Esophagus muscularis mucosa (tissue), 4 donors: ENCODE results near the gene NCR3LG1. TPM values are rescaled to one million over a fixed set of nuclear protein-coding genes. Genes with fewer than 3 reads are reported as not detected.

Experiments used
- DNase-seq: peaks from one replicate; pipeline ENCODE4 v3.0.0-alpha.2; 2017; ENCODE audit errors: extremely low spot score
- H3K27ac ChIP-seq, 4 donors: fragments of 200-600 bp; sonication (generic); replicated peaks in 1 of 4; 1 replicate in 3 of 4; 2 replicates in 1 of 4; pipeline ENCODE4 v1.5.1; 2016 to 2019; ENCODE audit warnings: mild to moderate bottlenecking in 1 of 4
- H3K27me3 ChIP-seq, 4 donors: fragments of 200-600 bp; sonication (generic); one replicate each; pipeline versions ENCODE4 v1.5.1 to v1.6.0; 2016 to 2019
- H3K36me3 ChIP-seq, 4 donors: fragments of 200-600 bp; sonication (generic); one replicate each; pipeline ENCODE4 v1.5.1; 2016 to 2019
- H3K4me1 ChIP-seq, 4 donors: fragments of 200-600 bp; sonication (generic); one replicate each; pipeline ENCODE4 v1.5.1; 2016 to 2019
- H3K4me3 ChIP-seq, 4 donors: fragments of 200-600 bp; sonication (generic); 1 replicate in 2 of 4; 2 replicates in 2 of 4; pipeline ENCODE4 v1.5.1; 2016 to 2019; ENCODE audit warnings: mild to moderate bottlenecking in 4 of 4, moderate library complexity in 1 of 4
- H3K9me3 ChIP-seq, 4 donors: fragments of 200-600 bp; sonication (generic); 1 replicate in 3 of 4; 2 replicates in 1 of 4; pipeline ENCODE4 v1.5.1; 2016 to 2019
- EP300 ChIP-seq: sonication (generic); formaldehyde crosslinking; IDR thresholded peaks from one replicate; pipeline ENCODE4 v1.6.1; 2017; ENCODE audit warnings: antibody characterized with exemption
- POLR2A ChIP-seq: fragments of 450-650 bp; IDR thresholded peaks from one replicate; pipeline ENCODE4 v1.6.1; 2017; ENCODE audit warnings: antibody characterized with exemption, moderate library complexity, mild to moderate bottlenecking, low read depth
- POLR2AphosphoS5 ChIP-seq, 2 donors: sonication (generic); formaldehyde crosslinking; IDR thresholded peaks; one replicate each; pipeline ENCODE4 v1.6.1; 2017; ENCODE audit warnings: antibody characterized with exemption in 2 of 2
- WGBS: methylation state at CpG from one replicate; pipeline ENCODE4 v1.1.5; 2018; 5-methylcytosine and 5-hydroxymethylcytosine counted together
- intact Hi-C: fragments of 100-400 bp; cut with DNase I; formaldehyde crosslinking; loops from one replicate; pipeline ENCODE4 v1.15.1; 2023
- total RNA-seq, 4 donors: library from RNA; depleted of rRNA; stranded (reverse); fragments of >200 nt; gene quantifications; one replicate each; pipeline versions ENCODE4 v1.1.0 to v1.2.1, GENCODE V29; 2016
- TF ChIP-seq, protein P1 (sequence below), 3 experiments: fragments of 200-600 bp in 2 of 3; fragments of 450-650 bp in 1 of 3; sonication (generic) in 2 of 3; IDR thresholded peaks; one replicate each; pipeline ENCODE4 v1.5.1; 2017 to 2019; ENCODE audit warnings: antibody characterized with exemption in 3 of 3, mild to moderate bottlenecking in 2 of 3, moderate library complexity in 1 of 3

The NCR3LG1 gene
- total RNA-seq, 4 donors from 2014 or later, result 1.7 to 3.6 (median 2.4) TPM

DNA sequence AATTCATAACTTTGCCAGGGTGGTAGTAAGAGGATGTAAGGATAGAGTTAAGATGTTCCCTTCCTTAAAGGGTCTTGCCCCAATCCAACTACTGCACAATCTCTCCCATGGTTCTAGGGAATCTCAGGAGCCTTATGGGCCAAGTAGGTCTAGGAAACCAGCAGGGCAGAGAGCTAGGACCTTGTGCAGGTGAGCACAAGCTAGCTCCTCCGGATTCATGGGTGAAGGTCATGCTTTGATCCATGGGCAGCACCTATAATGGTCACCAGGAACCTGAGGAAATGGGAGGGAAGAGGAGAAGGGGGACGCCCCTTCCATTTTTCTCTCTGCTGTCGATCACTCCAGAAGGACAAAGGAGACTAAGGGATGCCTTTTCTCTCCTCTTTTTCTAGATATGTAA lies 20.0 kb downstream of the NCR3LG1 start:
- peaks cover 0 to 53% (median 32%) of the 10 kb centered on the region in 4 donors for H3K9me3 ChIP-seq

DNA sequence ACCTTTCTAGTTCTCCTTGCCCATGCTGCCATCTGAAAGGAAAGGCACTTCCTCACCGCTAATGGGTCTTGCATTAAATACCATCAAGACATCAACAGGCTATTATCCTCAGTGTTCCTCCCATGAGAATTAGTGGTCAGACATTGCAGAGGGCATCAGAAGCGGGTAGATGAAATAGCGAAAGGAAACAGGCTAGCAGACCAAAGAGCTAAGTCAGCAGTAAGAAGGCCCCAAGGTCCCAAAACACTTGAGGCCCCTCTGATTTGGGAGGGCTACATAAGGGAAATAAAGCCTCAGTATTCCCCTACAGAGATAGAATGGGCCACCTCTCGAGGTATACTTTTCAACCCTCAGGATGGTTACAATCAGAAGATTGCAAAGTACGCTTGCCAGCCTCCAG lies 23.9 kb downstream of the NCR3LG1 start:
- intact Hi-C loops, result no loop called here
- Histone ChIP-seq H3K27ac (no peak overlapping the region), H3K27me3 (no peaks in the 10 kb centered on the region), H3K36me3 (peaks cover 20 to 74% (median 33%) of the 10 kb centered on the region in 4 donors), H3K4me1 (peaks cover 0 to 5% (median 0%) of the 10 kb centered on the region in 4 donors), H3K4me3 (no peak overlapping the region), H3K9me3 (peaks cover 0 to 36% (median 23%) of the 10 kb centered on the region in 4 donors)
- TF ChIP-seq POLR2AphosphoS5 (IDR thresholded peaks at IDR 0.05) (no peak), POLR2A (no peak), EP300 (no peak)
- TF ChIP-seq, protein P1, sequence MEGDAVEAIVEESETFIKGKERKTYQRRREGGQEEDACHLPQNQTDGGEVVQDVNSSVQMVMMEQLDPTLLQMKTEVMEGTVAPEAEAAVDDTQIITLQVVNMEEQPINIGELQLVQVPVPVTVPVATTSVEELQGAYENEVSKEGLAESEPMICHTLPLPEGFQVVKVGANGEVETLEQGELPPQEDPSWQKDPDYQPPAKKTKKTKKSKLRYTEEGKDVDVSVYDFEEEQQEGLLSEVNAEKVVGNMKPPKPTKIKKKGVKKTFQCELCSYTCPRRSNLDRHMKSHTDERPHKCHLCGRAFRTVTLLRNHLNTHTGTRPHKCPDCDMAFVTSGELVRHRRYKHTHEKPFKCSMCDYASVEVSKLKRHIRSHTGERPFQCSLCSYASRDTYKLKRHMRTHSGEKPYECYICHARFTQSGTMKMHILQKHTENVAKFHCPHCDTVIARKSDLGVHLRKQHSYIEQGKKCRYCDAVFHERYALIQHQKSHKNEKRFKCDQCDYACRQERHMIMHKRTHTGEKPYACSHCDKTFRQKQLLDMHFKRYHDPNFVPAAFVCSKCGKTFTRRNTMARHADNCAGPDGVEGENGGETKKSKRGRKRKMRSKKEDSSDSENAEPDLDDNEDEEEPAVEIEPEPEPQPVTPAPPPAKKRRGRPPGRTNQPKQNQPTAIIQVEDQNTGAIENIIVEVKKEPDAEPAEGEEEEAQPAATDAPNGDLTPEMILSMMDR (IDR thresholded peaks at IDR 0.05), result no peak
- DNase-seq, result no peak
- WGBS, result 88% methylated on average over 5 of the region's 5 CpGs

More for the DNA sequence above, 20.0 kb downstream of the NCR3LG1 start:
- intact Hi-C loops, result no loop called here
- Histone ChIP-seq H3K4me3 (no peak overlapping the region), H3K27me3 (no peaks in the 10 kb centered on the region), H3K27ac (no peak overlapping the region), H3K36me3 (peaks cover 51 to 83% (median 65%) of the 10 kb centered on the region in 4 donors), H3K4me1 (peaks cover 0 to 4% (median 0%) of the 10 kb centered on the region in 4 donors)
- TF ChIP-seq, protein P1 (IDR thresholded peaks at IDR 0.05), result no peak
- TF ChIP-seq POLR2A (no peak), EP300 (no peak), POLR2AphosphoS5 (IDR thresholded peaks at IDR 0.05) (no peak)
- no peak for DNase-seq
- 54% methylated on average over 3 of the region's 3 CpGs for WGBS

DNA sequence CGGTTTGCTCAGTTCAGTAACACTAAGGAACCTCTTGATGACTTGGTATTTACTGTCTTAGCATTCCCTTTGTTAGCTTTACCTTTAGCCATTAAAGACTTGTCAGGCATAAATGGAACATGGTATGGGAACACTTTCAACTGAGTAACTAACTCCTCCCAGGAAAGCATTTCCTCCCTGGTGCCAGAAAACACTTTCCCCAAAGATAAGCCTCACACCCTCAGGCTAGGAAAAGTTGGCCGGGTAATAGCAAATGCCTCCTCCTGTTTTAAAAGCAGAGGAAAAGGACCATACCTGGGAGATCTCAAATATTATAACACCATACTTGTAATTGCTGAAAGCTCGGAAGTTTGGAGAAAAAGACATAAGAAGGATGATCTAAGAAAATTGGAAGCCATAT lies 24.9 kb downstream of the NCR3LG1 start:
- H3K27ac ChIP-seq, result no peak overlapping the region
- peaks cover 0 to 26% (median 13%) of the 10 kb centered on the region in 4 donors for H3K9me3 ChIP-seq
- 91% methylated on average over 3 of the region's 3 CpGs for WGBS
- H3K27me3 ChIP-seq, result no peaks in the 10 kb centered on the region
- DNase-seq, result no peak
- H3K4me1 ChIP-seq, result peaks cover 0 to 5% (median 0%) of the 10 kb centered on the region in 4 donors
- no peak overlapping the region for H3K4me3 ChIP-seq
- H3K36me3 ChIP-seq, result peaks cover 12 to 64% (median 28%) of the 10 kb centered on the region in 4 donors
- TF ChIP-seq POLR2A (no peak), POLR2AphosphoS5 (IDR thresholded peaks at IDR 0.05) (no peak), EP300 (no peak)
- TF ChIP-seq, protein P1 (IDR thresholded peaks at IDR 0.05), result no peak
- intact Hi-C loops, result no loop called here

DNA sequence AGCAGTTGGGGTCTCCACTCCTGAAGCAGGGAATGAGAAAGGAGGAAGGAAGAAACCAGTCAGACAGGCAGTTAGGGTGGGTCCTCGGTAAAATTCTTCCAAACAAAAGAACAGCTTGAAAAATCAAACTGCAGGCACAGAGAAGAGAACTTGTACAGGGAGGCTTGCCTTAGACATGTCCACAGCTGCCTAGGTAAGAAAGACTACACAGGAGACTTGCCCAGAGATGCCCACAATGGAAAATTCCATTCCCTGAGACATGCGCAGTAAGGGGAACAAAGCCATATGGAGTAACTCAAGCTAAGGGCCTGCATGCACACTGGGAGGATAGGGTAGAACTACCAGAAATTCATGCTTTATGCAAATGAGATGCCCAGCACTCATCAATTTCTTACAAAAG lies 27.1 kb downstream of the NCR3LG1 start:
- 56% methylated on average over 2 of the region's 2 CpGs for WGBS
- intact Hi-C loops, result no loop called here

More for the DNA sequence above, 27.1 kb downstream of the NCR3LG1 start:
- Histone ChIP-seq H3K27ac (no peak overlapping the region), H3K36me3 (peaks cover 0 to 43% (median 8%) of the 10 kb centered on the region in 4 donors), H3K9me3 (peaks cover 0 to 7% (median 0%) of the 10 kb centered on the region in 4 donors), H3K27me3 (no peaks in the 10 kb centered on the region), H3K4me3 (no peak overlapping the region), H3K4me1 (peaks cover 0 to 5% (median 0%) of the 10 kb centered on the region in 4 donors)
- TF ChIP-seq POLR2AphosphoS5 (IDR thresholded peaks at IDR 0.05) (no peak), POLR2A (no peak), EP300 (no peak)
- TF ChIP-seq, protein P1 (IDR thresholded peaks at IDR 0.05), result no peak
- DNase-seq, result no peak
